ENCODE data around the gene UBE2D4.

UBE2D4 gene

GRCh38 chr7:43921423-43921822 is 4.8 kb upstream of the UBE2D4 start:
- no peak overlapping the region for H3K27ac ChIP-seq (ENCODE audit: low read depth, low read length)
- H3K4me2 ChIP-seq (ENCODE audit: low read length), result no peak overlapping the region
- H4K8ac ChIP-seq (ENCODE audit: low read depth, low read length), result no peak overlapping the region
- no peak overlapping the region for H3K23ac ChIP-seq (ENCODE audit: low read length)
- H2BK15ac ChIP-seq (replicated peaks; ENCODE audit: low read depth), result no peak overlapping the region
- H3K56ac ChIP-seq (ENCODE audit: low read length), result no peak overlapping the region
- WGBS (ENCODE audit: extremely low coverage, insufficient coverage, low lambda C conversion rate), result no CpG with 5 or more reads among the region's 2 CpGs
- H3K27me3 ChIP-seq (ENCODE audit: insufficient read depth, low read length, poor library complexity), result no peaks in the 10 kb centered on the region
- no peak overlapping the region for H2BK120ac ChIP-seq (ENCODE audit: low read depth, low read length)
- no peak for DNase-seq
- H3K4me3 ChIP-seq (ENCODE audit: low read length), result no peak overlapping the region
- no peak overlapping the region for H3K4ac ChIP-seq (ENCODE audit: low read depth, low read length)
- H4K5ac ChIP-seq (ENCODE audit: low read length), result no peak overlapping the region
- no peak overlapping the region for H2BK5ac ChIP-seq (ENCODE audit: low read length)
- no peak overlapping the region for H3K9ac ChIP-seq (ENCODE audit: low read length)
- H2AK5ac ChIP-seq (ENCODE audit: low read length), result no peak overlapping the region
- no peaks in the 10 kb centered on the region for H3K36me3 ChIP-seq (ENCODE audit: control insufficient read depth, insufficient read depth, low read length)
- H3K79me1 ChIP-seq (ENCODE audit: low read length), result no peaks in the 10 kb centered on the region
- no peak overlapping the region for H3K18ac ChIP-seq (ENCODE audit: low read length)
- no peaks in the 10 kb centered on the region for H3K4me1 ChIP-seq (ENCODE audit: control insufficient read depth, low read depth, low read length)
- H3K79me2 ChIP-seq (ENCODE audit: control insufficient read depth, insufficient read depth, low read length), result no peaks in the 10 kb centered on the region

GRCh38 chr7:43922726-43923125 is 3.5 kb upstream of the UBE2D4 start:
- Histone ChIP-seq H3K4me1 (ENCODE audit: control insufficient read depth, low read depth, low read length) (no peaks in the 10 kb centered on the region), H3K36me3 (ENCODE audit: control insufficient read depth, insufficient read depth, low read length) (no peaks in the 10 kb centered on the region), H2AK5ac (ENCODE audit: low read length) (no peak overlapping the region), H3K4ac (ENCODE audit: low read depth, low read length) (no peak overlapping the region), H4K5ac (ENCODE audit: low read length) (no peak overlapping the region), H2BK5ac (ENCODE audit: low read length) (no peak overlapping the region), H3K79me1 (ENCODE audit: low read length) (no peaks in the 10 kb centered on the region), H3K79me2 (ENCODE audit: control insufficient read depth, insufficient read depth, low read length) (no peaks in the 10 kb centered on the region), H3K4me3 (ENCODE audit: low read length) (no peak overlapping the region), H3K9ac (ENCODE audit: low read length) (no peak overlapping the region), H3K56ac (ENCODE audit: low read length) (no peak overlapping the region), H4K8ac (ENCODE audit: low read depth, low read length) (no peak overlapping the region), H3K27me3 (ENCODE audit: insufficient read depth, low read length, poor library complexity) (no peaks in the 10 kb centered on the region), H3K4me2 (ENCODE audit: low read length) (no peak overlapping the region), H2BK15ac (replicated peaks; ENCODE audit: low read depth) (no peak overlapping the region), H2BK120ac (ENCODE audit: low read depth, low read length) (no peak overlapping the region), H3K27ac (ENCODE audit: low read depth, low read length) (no peak overlapping the region), H3K18ac (ENCODE audit: low read length) (no peak overlapping the region), H3K23ac (ENCODE audit: low read length) (no peak overlapping the region)
- WGBS (ENCODE audit: extremely low coverage, insufficient coverage, low lambda C conversion rate), result no CpG with 5 or more reads among the region's 4 CpGs
- no peak for DNase-seq

GRCh38 chr7:43926798-43927123 is 525 bp downstream of the UBE2D4 start:
- WGBS (ENCODE audit: extremely low coverage, insufficient coverage, low lambda C conversion rate), result no CpG with 5 or more reads among the region's 6 CpGs
- no peak overlapping the region for H4K5ac ChIP-seq (ENCODE audit: low read length)
- no peak overlapping the region for H3K4ac ChIP-seq (ENCODE audit: low read depth, low read length)
- peak overlapping the region; percentile 92 for H3K4me2 ChIP-seq (ENCODE audit: low read length)
- no peak overlapping the region for H2BK120ac ChIP-seq (ENCODE audit: low read depth, low read length)
- no peak overlapping the region for H2BK5ac ChIP-seq (ENCODE audit: low read length)
- H4K8ac ChIP-seq (ENCODE audit: low read depth, low read length), result no peak overlapping the region
- no peak overlapping the region for H3K18ac ChIP-seq (ENCODE audit: low read length)
- H3K23ac ChIP-seq (ENCODE audit: low read length), result no peak overlapping the region
- no peak overlapping the region for H3K4me3 ChIP-seq (ENCODE audit: low read length)
- H2BK15ac ChIP-seq (replicated peaks; ENCODE audit: low read depth), result no peak overlapping the region
- H3K56ac ChIP-seq (ENCODE audit: low read length), result no peak overlapping the region
- no peaks in the 10 kb centered on the region for H3K4me1 ChIP-seq (ENCODE audit: control insufficient read depth, low read depth, low read length)
- no peaks in the 10 kb centered on the region for H3K36me3 ChIP-seq (ENCODE audit: control insufficient read depth, insufficient read depth, low read length)
- DNase-seq, result peak; percentile 22
- H3K27ac ChIP-seq (ENCODE audit: low read depth, low read length), result no peak overlapping the region
- H3K9ac ChIP-seq (ENCODE audit: low read length), result no peak overlapping the region
- H3K79me1 ChIP-seq (ENCODE audit: low read length), result no peaks in the 10 kb centered on the region
- H3K27me3 ChIP-seq (ENCODE audit: insufficient read depth, low read length, poor library complexity), result no peaks in the 10 kb centered on the region
- H2AK5ac ChIP-seq (ENCODE audit: low read length), result no peak overlapping the region
- H3K79me2 ChIP-seq (ENCODE audit: control insufficient read depth, insufficient read depth, low read length), result no peaks in the 10 kb centered on the region

- Histone ChIP-seq H3K56ac (ENCODE audit: low read length) (no peak overlapping the region), H3K4ac (ENCODE audit: low read depth, low read length) (no peak overlapping the region), H3K27me3 (ENCODE audit: insufficient read depth, low read length, poor library complexity) (no peaks in the 10 kb centered on the region), H3K23ac (ENCODE audit: low read length) (no peak overlapping the region), H3K27ac (ENCODE audit: low read depth, low read length) (no peak overlapping the region), H3K4me1 (ENCODE audit: control insufficient read depth, low read depth, low read length) (no peaks in the 10 kb centered on the region), H3K36me3 (ENCODE audit: control insufficient read depth, insufficient read depth, low read length) (no peaks in the 10 kb centered on the region), H4K8ac (ENCODE audit: low read depth, low read length) (no peak overlapping the region), H3K18ac (ENCODE audit: low read length) (no peak overlapping the region), H4K5ac (ENCODE audit: low read length) (no peak overlapping the region), H2BK15ac (replicated peaks; ENCODE audit: low read depth) (no peak overlapping the region), H3K79me2 (ENCODE audit: control insufficient read depth, insufficient read depth, low read length) (no peaks in the 10 kb centered on the region), H2BK5ac (ENCODE audit: low read length) (no peak overlapping the region), H3K4me3 (ENCODE audit: low read length) (no peak overlapping the region), H3K4me2 (ENCODE audit: low read length) (no peak overlapping the region), H2AK5ac (ENCODE audit: low read length) (no peak overlapping the region), H3K9ac (ENCODE audit: low read length) (no peak overlapping the region), H3K79me1 (ENCODE audit: low read length) (no peaks in the 10 kb centered on the region), H2BK120ac (ENCODE audit: low read depth, low read length) (no peak overlapping the region)
- WGBS (ENCODE audit: extremely low coverage, insufficient coverage, low lambda C conversion rate), result no CpG with 5 or more reads among the region's 4 CpGs
- DNase-seq, result no peak
Measured at GRCh38 chr7:43927810-43928209, 1.6 kb downstream of the UBE2D4 start.

GRCh38 chr7:43929529-43930457 is 3.6 kb downstream of the UBE2D4 start:
- Histone ChIP-seq H3K79me1 (ENCODE audit: low read length) (no peaks in the 10 kb centered on the region), H3K27ac (ENCODE audit: low read depth, low read length) (no peak overlapping the region)
- WGBS (ENCODE audit: extremely low coverage, insufficient coverage, low lambda C conversion rate), result no CpG with 5 or more reads among the region's 5 CpGs

GRCh38 chr7:43931346-43931745 is 5.1 kb downstream of the UBE2D4 start:
- Histone ChIP-seq H4K8ac (ENCODE audit: low read depth, low read length) (no peak overlapping the region), H2AK5ac (ENCODE audit: low read length) (no peak overlapping the region), H3K4me1 (ENCODE audit: control insufficient read depth, low read depth, low read length) (no peaks in the 10 kb centered on the region), H3K4me2 (ENCODE audit: low read length) (no peak overlapping the region), H3K27me3 (ENCODE audit: insufficient read depth, low read length, poor library complexity) (no peaks in the 10 kb centered on the region), H3K27ac (ENCODE audit: low read depth, low read length) (no peak overlapping the region), H3K18ac (ENCODE audit: low read length) (no peak overlapping the region), H3K4me3 (ENCODE audit: low read length) (no peak overlapping the region), H3K4ac (ENCODE audit: low read depth, low read length) (no peak overlapping the region), H2BK120ac (ENCODE audit: low read depth, low read length) (no peak overlapping the region), H2BK15ac (replicated peaks; ENCODE audit: low read depth) (no peak overlapping the region), H3K79me2 (ENCODE audit: control insufficient read depth, insufficient read depth, low read length) (no peaks in the 10 kb centered on the region), H3K79me1 (ENCODE audit: low read length) (no peaks in the 10 kb centered on the region), H4K5ac (ENCODE audit: low read length) (no peak overlapping the region), H3K23ac (ENCODE audit: low read length) (no peak overlapping the region), H2BK5ac (ENCODE audit: low read length) (no peak overlapping the region), H3K56ac (ENCODE audit: low read length) (no peak overlapping the region), H3K9ac (ENCODE audit: low read length) (no peak overlapping the region), H3K36me3 (ENCODE audit: control insufficient read depth, insufficient read depth, low read length) (no peaks in the 10 kb centered on the region)
- no CpG with 5 or more reads among the region's 7 CpGs for WGBS (ENCODE audit: extremely low coverage, insufficient coverage, low lambda C conversion rate)
- no peak for DNase-seq

More at GRCh38 chr7:43929529-43930457, 3.6 kb downstream of the UBE2D4 start:
- H3K4me2 ChIP-seq (ENCODE audit: low read length), result no peak overlapping the region
- H2BK5ac ChIP-seq (ENCODE audit: low read length), result no peak overlapping the region
- no peak overlapping the region for H4K8ac ChIP-seq (ENCODE audit: low read depth, low read length)
- no peak overlapping the region for H2BK15ac ChIP-seq (replicated peaks; ENCODE audit: low read depth)
- H3K36me3 ChIP-seq (ENCODE audit: control insufficient read depth, insufficient read depth, low read length), result no peaks in the 10 kb centered on the region
- H3K23ac ChIP-seq (ENCODE audit: low read length), result no peak overlapping the region
- no peak overlapping the region for H2BK120ac ChIP-seq (ENCODE audit: low read depth, low read length)
- no peak overlapping the region for H2AK5ac ChIP-seq (ENCODE audit: low read length)
- no peak overlapping the region for H3K56ac ChIP-seq (ENCODE audit: low read length)
- no peaks in the 10 kb centered on the region for H3K27me3 ChIP-seq (ENCODE audit: insufficient read depth, low read length, poor library complexity)
- H3K79me2 ChIP-seq (ENCODE audit: control insufficient read depth, insufficient read depth, low read length), result no peaks in the 10 kb centered on the region
- DNase-seq, result no peak
- no peak overlapping the region for H3K4me3 ChIP-seq (ENCODE audit: low read length)
- no peaks in the 10 kb centered on the region for H3K4me1 ChIP-seq (ENCODE audit: control insufficient read depth, low read depth, low read length)
- H4K5ac ChIP-seq (ENCODE audit: low read length), result no peak overlapping the region
- H3K18ac ChIP-seq (ENCODE audit: low read length), result no peak overlapping the region
- H3K9ac ChIP-seq (ENCODE audit: low read length), result no peak overlapping the region
- no peak overlapping the region for H3K4ac ChIP-seq (ENCODE audit: low read depth, low read length)
